ENCODE data around the gene PHYH.
"Not testable (repeated sequence)": the region's sequence is repeated elsewhere in the genome, so short reads cannot be mapped to it uniquely, and the experiment has no call there.

Gene PHYH

DNA sequence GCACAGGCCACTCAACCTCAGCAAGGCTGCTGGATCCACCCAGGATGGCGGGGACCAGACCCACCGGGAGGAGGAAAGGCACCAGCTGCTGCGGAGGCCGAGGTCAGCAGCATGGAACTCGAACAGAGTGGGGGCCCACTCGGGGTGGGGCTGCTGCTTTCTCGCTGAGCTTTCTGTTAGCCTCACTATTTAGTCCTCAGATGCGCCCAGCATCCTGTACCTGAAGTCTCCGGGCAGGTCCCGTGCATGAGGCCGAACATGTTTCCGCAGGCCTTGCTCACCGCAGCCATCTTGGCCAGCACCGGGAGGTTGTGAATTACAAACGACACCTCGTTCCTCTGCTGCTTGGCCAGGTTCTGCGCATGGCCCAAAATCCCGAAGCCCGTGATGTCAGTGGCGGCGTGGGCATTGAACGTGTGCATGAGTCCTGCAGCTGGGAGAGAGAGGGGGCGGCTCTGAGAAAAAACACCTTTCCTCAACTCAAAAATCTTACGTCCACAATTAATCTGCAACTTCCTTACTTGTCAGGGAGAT, 22.8 kb upstream of the PHYH start:
- in situ Hi-C loops (cut with MboI; ENCODE audit: low sequenced_read_pairs): no loop called here

DNA sequence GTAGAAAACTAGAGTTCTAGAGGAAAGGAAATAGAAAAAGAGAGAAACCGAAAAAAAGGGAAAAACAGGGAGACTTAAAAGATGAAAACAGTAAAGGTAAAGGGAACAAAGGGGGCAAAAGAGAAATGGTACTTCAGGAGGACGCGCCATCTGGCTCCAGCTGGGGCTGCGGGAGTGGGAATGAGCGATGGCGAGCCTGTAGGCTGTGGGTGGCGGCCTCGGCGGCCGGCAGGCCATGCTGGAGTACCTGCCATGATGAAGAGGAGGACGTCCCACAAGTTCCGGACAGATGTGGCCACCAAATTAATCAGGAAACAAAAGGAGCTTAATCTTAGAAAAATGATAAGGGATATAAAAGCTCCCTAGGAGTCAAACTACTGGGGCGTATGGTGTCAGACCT, 21.7 kb upstream of the PHYH start:
- in situ Hi-C loops (cut with MboI; ENCODE audit: low sequenced_read_pairs): no loop called here

DNA sequence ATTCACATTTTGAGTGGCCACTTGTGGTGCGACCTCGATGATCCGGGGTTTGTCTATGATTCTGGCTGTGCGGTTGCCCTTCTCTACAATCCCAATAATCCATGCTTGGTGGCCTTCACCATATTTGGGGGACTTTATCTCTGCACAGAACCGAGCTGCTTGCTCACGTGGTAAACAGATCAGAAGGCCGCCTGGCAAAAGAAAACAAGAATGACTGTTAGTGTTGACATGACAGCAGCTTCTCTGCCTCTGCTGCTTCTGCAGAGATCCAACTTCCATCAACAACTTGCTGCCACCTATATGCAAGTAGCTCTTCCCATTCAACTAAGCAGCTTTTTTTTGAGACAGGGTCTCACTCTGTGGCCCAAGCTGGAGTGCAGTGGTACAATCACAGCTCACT, 19.3 kb upstream of the PHYH start:
- in situ Hi-C loops (cut with MboI; ENCODE audit: low sequenced_read_pairs): no loop called here

DNA sequence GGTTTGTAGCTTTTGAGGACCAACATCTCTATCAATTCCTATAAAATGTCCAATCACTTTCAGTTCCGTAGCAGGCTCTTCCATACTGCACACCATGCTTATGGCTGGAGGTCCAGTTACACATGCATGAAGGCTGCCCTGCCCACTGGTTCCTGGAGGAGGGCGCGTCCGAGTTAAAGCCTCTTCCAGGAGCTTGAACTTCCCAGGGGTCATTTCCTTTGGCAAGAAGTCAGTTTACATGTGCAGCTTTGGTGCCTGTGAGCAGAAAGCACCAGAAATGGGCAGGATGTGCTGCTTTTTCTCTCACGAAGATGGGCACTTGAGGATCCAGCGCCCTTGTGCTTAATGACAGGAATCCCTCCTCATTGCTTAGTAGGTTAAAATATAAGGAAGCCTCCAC, 17.6 kb upstream of the PHYH start:
- in situ Hi-C loops (cut with MboI; ENCODE audit: low sequenced_read_pairs): no loop called here

DNA sequence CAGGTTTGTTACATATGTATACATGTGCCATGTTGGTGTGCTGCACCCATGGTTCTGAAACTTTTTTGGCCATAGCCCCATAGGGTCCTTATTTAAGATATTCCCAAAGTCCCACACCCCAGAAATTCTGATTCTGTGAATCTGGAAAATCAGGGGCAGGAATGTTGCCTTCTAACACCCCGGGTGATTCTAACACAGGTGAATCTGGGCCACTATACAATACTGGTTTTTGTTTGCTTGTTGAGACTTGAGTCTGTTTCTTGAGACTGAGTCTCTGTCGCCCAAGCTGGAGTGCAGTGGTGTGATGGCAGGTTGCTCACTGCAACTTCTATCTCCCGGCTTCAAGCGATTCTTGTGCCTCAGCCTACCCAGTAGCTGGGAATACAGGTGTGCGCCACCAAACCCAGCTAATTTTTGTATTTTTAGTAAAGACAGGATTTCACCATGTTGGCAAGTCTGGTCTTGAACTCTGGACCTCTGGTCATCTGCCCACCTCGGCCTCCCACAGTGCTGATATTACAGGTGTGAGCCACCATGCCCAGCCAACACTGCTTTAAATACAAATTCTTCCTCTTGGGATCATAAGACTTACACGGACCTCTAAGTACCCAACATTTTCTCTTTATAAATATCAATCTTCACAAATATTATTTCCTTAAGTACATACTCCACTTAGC, 16.9 kb upstream of the PHYH start:
- in situ Hi-C loops (cut with MboI; ENCODE audit: low sequenced_read_pairs): no loop called here

DNA sequence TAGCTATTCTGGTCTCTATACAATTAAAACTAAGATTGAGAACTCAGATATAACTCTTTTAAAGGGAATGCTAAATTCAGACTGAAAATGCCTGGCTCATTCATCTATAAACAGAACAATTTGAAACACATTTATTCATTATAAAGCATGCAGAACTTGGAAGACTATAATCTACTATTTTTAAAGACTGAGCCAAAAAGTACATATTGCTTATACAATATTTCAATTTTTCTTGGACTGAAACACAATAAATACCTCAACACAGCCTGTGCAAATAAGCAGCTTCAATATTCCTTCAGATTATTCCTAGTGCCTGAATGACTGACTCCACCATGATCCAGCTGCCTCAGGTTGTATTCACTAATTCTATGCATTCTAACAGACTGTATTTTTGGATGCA, 15.5 kb upstream of the PHYH start:
- in situ Hi-C loops (cut with MboI; ENCODE audit: low sequenced_read_pairs): no loop called here

DNA sequence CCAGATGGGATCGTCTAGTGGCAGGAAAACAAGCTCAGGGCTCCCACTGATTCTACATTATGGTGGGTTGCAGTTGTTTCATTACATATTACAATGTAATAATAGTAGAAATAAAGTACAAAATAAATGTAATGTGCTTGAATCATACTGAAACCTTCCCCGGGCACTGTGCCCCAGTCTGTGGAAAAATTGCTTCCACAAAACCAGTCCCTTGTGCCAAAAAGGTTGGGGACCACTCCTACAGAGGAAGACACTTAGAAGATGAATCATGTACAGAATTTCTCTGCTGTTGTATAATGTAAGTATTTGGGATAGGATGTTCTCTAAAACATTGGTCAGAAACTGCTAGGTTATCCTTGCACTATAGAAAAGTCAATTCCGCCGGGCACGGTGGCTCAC, 11.3 kb upstream of the PHYH start:
- in situ Hi-C loops (cut with MboI; ENCODE audit: low sequenced_read_pairs): no loop called here

DNA sequence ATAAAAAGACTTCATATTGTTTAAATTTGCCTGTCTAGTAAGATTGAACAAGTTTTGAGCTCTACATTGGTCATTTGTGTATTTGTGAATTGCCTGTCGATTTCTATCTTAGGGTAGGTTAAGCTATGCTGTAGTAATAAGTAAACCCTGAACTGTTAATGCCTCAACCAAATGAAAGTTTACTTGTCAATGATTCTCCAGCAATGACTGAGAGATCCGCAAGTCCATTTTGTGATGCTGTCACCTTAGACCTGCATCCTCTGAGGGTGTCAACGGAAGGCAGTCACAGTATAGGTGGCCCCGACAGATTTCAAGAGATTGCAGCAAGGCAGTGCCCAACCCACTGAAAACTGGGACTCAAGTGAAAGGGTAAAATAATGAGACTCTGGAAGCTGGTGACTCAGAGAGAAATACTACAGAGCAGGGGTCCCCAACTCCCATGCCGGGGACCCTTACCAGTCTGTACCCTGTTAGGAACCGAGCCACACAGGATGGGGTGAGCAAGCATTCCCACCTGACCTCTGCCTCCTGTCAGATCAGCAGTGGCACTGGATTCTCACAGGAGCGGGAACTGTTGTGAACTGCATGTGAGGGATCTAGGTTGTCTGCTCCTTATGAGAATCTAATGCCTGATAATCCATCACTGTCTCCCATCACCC, 10.8 kb upstream of the PHYH start:
- in situ Hi-C loops (cut with MboI; ENCODE audit: low sequenced_read_pairs): no loop called here

DNA sequence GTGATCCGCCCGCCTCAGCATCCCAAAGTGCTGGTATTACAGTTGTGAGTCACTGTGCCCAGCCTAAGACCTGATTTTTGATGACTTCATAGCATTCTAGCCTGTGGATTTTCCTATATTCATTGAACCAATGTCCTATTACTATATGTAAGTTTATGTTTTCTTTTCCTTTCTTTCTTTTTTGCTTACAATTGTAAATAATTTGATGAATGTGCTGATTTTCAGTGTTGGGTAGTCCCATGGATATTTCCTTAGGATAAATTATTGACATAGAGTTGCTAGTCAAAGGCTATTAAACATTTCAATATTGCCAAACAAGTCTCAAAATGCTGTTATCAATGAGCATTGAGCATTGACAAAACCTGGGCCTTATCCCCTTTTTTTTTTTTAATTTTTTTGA, 9.9 kb upstream of the PHYH start:
- in situ Hi-C loops (cut with MboI; ENCODE audit: low sequenced_read_pairs): no loop called here

DNA sequence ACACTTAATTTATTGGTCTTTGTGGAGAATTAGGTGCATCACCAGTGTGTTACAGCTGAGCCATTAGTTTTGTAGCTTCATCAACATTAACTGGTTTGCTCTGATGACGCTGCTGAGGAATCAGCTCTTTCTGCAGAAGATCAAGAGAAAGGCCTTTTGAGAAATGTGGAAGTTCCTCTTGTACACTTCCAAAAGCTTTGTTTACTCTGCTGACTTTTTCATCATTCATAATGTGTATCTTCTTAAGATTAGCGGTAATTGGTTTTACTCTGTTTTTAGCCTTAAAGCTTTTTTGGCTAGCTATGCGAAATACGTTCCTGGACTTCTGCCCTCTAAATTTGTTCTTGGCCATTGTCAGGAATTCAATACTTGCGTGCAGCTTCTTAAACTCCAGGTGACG, 8.2 kb upstream of the PHYH start:
- in situ Hi-C loops (cut with MboI; ENCODE audit: low sequenced_read_pairs): no loop called here

DNA sequence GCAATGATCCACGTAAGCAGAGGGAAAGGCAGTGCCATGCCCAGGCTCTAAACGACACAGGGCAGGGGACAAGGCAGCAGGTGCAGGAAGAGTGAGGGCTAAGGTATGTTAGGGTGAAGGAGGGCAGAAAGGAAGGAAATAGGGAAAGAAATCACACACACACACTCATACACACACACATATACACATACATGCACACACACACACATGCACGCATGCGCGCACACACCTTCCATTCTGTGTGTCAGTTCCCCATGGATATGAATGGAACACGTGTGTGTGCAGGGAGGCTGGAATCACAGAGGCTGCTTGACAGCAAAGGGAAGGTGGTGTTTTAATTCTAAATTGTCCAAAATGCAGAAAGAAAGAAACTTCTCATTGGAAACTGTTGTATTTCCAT, 6.2 kb upstream of the PHYH start:
- in situ Hi-C loops (cut with MboI; ENCODE audit: low sequenced_read_pairs): no loop called here

DNA sequence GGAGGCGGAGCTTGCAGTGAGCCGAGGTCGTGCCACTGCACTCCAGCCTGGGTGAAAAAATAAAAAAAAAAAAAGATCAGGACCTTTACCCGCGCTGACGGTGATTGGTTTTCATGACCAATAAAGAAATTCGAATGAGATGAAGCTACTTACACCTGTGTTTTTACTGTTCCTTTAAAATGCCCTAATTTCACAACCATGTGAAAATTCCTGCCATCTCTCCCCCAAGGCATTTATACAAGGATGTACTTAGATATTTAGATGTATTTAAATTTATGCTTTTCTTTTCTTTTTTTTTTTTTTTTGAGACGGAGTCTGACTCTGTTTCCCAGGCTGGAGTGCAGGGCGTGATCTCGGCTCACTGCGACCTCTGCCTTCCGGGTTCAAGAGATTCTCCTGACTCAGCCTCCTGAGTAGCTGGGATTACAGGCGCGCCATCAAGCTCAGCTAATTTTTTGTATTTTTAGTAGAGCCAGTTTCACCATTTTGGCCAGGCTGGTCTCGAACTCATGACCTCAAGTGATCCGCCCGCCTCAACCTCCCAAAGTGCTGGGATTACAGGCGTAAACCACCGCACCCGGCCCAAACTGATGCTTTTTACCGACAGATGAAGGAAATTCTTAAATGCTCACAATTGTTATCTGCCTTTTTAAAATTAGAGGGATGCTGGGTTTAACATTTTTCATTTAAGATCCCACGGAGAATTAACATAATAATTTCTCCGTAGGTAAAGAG, 3.1 kb upstream of the PHYH start:
- in situ Hi-C loops (cut with MboI; ENCODE audit: low sequenced_read_pairs): no loop called here

DNA sequence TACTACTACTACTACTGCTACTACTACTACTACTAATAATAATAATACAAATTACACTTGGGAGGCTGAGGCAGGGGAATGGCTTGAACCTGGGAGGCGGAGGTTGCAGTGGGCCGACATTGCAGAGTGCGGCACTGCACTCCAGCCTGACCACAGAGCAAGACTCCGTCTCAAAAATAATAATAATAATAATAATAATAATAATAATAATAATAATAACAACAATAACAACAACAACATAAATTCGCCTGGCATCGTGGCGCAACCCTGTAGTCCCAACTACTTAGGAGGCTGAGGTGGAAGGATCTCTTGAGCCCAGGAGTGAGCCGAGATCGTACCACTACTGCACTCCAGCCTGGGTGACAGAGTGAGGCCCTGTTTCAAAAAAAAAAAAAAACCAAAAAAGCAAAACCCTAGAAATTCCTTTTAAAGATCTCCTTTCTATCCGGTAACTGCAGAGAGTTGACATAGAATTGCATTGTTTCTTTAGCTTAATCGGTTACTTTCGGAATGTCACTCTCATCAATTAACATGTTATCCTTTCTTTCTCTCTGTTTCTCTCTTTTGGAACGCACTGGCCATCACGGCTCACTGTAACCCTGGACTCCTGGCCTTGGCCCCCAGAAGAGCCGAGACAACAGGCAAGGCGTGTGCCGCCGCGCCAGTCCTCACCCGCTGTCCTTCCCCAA, 972 bp downstream of the PHYH start:
- in situ Hi-C loops (cut with MboI; ENCODE audit: low sequenced_read_pairs): no loop called here

DNA sequence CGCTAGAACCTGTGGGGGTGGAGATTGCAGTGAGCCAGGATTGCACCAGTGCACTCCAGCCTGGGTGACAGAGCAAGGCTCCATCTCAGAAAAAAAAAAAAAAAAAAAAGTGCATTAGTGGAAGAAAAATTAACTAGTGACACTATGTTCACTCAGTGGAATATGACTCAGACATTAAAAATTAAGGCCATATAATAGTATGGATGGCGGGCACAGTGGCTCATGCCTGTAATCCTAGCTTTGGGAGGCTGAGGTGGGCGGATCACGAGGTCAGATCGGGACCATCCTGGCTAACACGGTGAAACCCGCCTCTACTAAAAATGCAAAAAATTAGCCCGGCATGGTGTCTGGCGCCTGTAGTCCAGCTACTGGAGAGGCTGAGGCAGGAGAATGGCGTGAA, 3.4 kb downstream of the PHYH start:
- in situ Hi-C loops (cut with MboI; ENCODE audit: low sequenced_read_pairs): no loop called here

DNA sequence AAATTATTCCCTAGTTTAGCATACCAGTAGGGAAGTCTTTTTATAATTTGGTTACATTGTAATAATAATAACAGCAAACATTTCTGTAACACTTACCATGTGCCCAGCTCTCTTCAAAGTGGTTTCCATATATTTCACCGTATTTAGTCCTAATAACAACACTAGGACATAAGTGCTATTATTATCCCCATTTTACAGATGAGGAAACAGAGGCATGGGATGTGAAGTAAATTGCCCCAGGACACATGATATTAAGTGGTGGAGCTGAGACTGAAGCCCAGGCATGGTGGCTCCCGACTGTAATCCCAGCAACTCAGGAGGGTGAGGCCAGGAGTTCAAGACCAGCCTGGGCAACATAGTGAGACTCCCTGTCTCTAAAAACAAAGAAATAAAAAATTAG, 5.1 kb downstream of the PHYH start:
- in situ Hi-C loops (cut with MboI; ENCODE audit: low sequenced_read_pairs): no loop called here

DNA sequence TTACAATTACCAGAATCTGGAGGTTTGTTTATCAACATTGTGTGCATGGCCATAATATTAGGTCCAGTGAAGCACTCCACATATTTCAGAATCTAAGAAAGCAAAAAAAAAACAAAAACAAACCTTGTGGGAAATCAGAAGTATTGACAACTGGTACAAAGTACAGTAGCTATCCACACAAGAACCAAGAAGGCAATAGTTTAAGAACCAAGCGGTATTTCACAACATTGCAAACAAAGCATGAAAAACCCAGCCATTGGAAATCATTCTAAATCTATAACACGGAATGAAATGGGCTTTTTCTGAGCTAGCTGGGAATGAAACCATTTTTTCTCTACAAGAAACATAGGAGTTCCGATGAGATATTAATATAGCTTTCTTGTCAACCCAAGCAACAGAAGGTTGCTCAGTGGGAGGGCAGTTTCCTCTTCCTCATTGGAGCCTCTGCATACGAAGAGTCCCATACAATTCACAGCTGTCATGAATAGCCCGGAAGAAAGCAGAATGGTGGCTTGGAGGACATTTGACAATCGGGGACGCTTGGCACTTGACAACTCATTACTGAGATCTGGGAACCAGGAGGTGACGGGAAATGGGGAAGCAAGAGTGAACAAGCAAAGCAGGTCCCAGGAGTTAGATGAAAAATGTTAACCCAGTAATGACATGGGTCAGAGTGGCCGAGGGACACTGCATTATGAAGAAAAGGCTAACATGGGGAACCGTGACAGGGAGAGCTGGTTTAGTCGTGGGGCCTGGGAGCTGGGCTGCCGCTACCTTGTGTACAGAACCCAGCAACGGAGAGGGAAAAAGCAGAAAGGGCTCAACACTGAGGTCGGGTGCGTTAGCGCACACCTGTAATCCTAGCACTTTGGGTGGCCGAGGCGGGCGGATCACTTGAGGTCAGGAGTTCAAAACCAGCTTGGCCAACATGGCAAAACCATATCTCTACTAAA, 7.8 kb downstream of the PHYH start:
- in situ Hi-C loops (cut with MboI; ENCODE audit: low sequenced_read_pairs): no loop called here

DNA sequence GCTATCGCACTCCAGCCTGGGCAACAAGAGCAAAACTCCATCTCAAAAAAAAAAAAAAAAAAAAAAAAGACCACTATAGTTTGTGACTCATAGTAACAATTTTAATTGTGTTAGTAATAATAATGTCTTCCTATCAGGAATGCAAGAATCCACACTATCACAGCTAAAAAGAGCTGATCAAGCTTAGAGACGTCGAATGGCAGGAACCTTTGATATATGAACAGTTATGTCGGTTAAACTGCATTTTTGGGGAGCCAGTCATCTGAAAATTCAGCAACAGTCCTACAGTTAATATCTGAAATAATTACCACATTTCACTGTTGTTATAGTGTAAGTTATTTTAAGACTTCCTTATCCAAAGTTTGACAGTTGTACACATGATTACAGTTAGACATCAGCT, 8.8 kb downstream of the PHYH start:
- in situ Hi-C loops (cut with MboI; ENCODE audit: low sequenced_read_pairs): no loop called here

DNA sequence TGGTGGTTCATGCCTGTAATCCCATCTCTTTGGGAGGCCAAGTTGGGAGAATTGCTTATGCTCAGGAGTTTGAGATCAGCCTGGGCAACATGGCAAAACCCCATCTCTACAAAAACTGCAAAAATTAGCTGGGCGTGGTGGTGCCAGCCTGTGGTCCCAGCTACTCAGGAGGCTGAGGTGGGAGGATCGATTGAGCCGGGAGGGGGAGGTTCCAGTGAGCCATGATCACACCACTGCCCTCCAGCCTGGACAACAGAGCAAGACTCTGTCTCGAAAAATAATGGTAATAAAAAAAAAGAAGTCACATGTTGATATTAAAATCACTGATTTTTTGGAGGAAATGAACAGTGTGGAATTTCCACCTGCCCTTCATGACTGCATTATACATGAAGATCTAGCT, 15.8 kb downstream of the PHYH start:
- in situ Hi-C loops (cut with MboI; ENCODE audit: low sequenced_read_pairs): no loop called here

DNA sequence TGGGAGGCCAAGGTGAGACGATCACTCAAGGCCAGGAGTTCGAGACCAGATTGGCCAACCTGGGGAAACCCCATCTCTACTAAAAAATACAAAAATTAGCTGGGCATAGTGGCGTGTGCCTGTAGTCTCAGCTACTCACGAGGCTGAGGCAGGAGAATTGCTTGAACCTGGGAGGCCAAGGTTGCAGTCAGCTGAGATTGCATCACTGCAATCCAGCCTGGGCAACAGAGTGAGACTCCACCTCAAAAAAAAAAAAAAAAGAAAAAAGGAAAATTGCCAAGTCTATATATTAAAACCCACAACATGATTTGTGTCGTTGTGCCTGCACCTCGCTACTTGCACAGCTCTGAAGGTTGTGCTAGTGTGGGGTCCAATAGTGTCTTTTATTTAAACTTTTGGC, 17.5 kb downstream of the PHYH start:
- in situ Hi-C loops (cut with MboI; ENCODE audit: low sequenced_read_pairs): not testable (repeated sequence)

DNA sequence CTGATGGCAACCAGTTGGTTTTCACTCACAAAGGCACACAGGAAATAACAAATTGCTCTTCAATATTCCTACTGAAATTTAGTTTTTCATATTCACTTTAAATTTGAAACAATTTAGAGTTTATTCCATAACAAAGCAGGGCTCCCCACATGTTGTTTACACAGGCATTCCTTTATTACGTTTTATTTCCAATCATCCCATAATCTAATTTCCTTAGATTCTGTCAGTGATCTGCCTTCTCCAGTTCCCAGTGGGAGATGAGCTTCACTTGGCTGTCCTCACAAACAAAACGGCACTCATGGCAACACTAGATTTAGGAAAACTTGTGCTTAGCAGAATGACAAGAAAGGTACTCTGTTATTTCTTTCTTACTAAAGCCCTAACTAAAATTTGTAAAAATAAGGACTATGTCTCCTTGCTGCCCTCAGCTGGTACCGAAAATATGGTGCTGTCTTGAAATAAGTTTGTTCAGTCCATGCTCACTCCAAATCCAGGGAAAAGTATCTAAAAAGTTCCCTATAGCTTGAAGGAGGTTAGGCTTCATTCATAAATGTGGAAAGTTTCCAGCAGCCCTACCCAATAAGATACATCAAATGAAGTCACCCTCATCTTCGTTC, 23.0 kb downstream of the PHYH start:
- in situ Hi-C loops (cut with MboI; ENCODE audit: low sequenced_read_pairs): no loop called here
